HEK293 (cell line): ENCODE results near the gene ATP6V0C.
A peak's percentile ranks its signal among the peaks of the same experiment; 100 is the strongest.

Source experiments
- CTCF ChIA-PET: fragments of 350-600 bp; formaldehyde crosslinking; extraction: SDS; loops from one replicate; lab custom pipeline; 2021; ENCODE audit warnings: antibody characterized with exemption; lab: Yijun Ruan, JAX
- POLR2A ChIA-PET: fragments of 300-600 bp; formaldehyde crosslinking; extraction: SDS; loops from one replicate; lab custom pipeline; 2020; ENCODE audit warnings: antibody characterized with exemption, inconsistent platforms; lab: Yijun Ruan, JAX
- H3K27ac ChIP-seq: fragments of 200-500 bp; sonication (Bioruptor generic); 2 replicates; pipeline ENCODE4 v1.5.1; 2014; ENCODE audit warnings: low read depth, low read length, control low read depth, inconsistent platforms; ENCODE audit errors: extremely low read depth
- H3K36me3 ChIP-seq, 2 experiments: fragments of 200-500 bp in 1 of 2; sonication (Bioruptor generic) in 1 of 2; 1 replicate in 1 of 2; 2 replicates in 1 of 2; pipeline ENCODE4 v1.5.1; 2014 to 2017; ENCODE audit warnings: inconsistent platforms in 2 of 2, low read length in 2 of 2; ENCODE audit not compliant: control insufficient read depth in 2 of 2, insufficient read depth in 1 of 2
- H3K4me1 ChIP-seq: fragments of 200-500 bp; sonication (Bioruptor generic); 2 replicates; pipeline ENCODE4 v1.5.1; 2014; ENCODE audit warnings: mild to moderate bottlenecking, low read length, inconsistent platforms; ENCODE audit not compliant: control insufficient read depth, insufficient read depth
- H3K4me3 ChIP-seq: 2 replicates; pipeline ENCODE4 v1.5.1; 2011; ENCODE audit warnings: low read depth, mild to moderate bottlenecking, control low read depth, low read length, moderate library complexity
- H3K9me3 ChIP-seq: fragments of 200-500 bp; sonication (Bioruptor generic); 2 replicates; pipeline ENCODE4 v1.5.1; 2014; ENCODE audit warnings: low read depth, low read length, inconsistent platforms; ENCODE audit not compliant: control insufficient read depth, insufficient read depth
- GLIS2 ChIP-seq: fragments of 450-650 bp; formaldehyde crosslinking; IDR thresholded peaks from 2 replicates; pipeline ENCODE4 v1.5.1; 2016; ENCODE audit warnings: missing biosample characterization, missing genetic modification characterization
- SP3 ChIP-seq: fragments of 450-650 bp; formaldehyde crosslinking; IDR thresholded peaks from 2 replicates; pipeline ENCODE4 v1.5.1; 2016; ENCODE audit warnings: missing biosample characterization, missing genetic modification characterization
- YY1 ChIP-seq: fragments of 450-650 bp; formaldehyde crosslinking; IDR thresholded peaks from 2 replicates; pipeline ENCODE4 v1.5.1; 2018; ENCODE audit warnings: missing biosample characterization, missing genetic modification characterization
- ZBTB8A ChIP-seq: fragments of 450-650 bp; formaldehyde crosslinking; IDR thresholded peaks from 2 replicates; pipeline ENCODE4 v1.5.1; 2016; ENCODE audit warnings: missing biosample characterization, missing genetic modification characterization
- ZNF114 ChIP-seq: fragments of 450-650 bp; formaldehyde crosslinking; IDR thresholded peaks from 2 replicates; pipeline ENCODE4 v1.5.0; 2017; ENCODE audit warnings: missing biosample characterization, missing genetic modification characterization
- ZNF37A ChIP-seq: fragments of 450-650 bp; IDR thresholded peaks from 2 replicates; pipeline ENCODE4 v1.5.1; 2018; ENCODE audit warnings: missing biosample characterization, missing genetic modification characterization
- ZNF514 ChIP-seq: fragments of 450-650 bp; formaldehyde crosslinking; IDR thresholded peaks from 2 replicates; pipeline ENCODE4 v1.5.1; 2016; ENCODE audit warnings: missing biosample characterization, missing genetic modification characterization
- TF ChIP-seq, protein P1 (sequence below): fragments of 450-650 bp; formaldehyde crosslinking; IDR thresholded peaks from 2 replicates; pipeline ENCODE4 v1.5.1; 2017; ENCODE audit warnings: missing biosample characterization, mild to moderate bottlenecking, missing genetic modification characterization, moderate library complexity
- TF ChIP-seq, protein P2 (sequence below): fragments of 450-650 bp; formaldehyde crosslinking; IDR thresholded peaks from 2 replicates; pipeline ENCODE4 v1.5.1; 2016; ENCODE audit warnings: missing biosample characterization, missing genetic modification characterization
- TF ChIP-seq, protein P3 (sequence below): fragments of 450-650 bp; formaldehyde crosslinking; IDR thresholded peaks from 2 replicates; pipeline ENCODE4 v1.5.1; 2016; ENCODE audit warnings: missing biosample characterization, missing genetic modification characterization
- TF ChIP-seq, protein P4 (sequence below): fragments of 450-650 bp; formaldehyde crosslinking; conservative IDR thresholded peaks from 2 replicates; pipeline ENCODE4 v1.5.1; 2016; ENCODE audit warnings: low read depth, missing biosample characterization, missing genetic modification characterization

Gene ATP6V0C

DNA sequence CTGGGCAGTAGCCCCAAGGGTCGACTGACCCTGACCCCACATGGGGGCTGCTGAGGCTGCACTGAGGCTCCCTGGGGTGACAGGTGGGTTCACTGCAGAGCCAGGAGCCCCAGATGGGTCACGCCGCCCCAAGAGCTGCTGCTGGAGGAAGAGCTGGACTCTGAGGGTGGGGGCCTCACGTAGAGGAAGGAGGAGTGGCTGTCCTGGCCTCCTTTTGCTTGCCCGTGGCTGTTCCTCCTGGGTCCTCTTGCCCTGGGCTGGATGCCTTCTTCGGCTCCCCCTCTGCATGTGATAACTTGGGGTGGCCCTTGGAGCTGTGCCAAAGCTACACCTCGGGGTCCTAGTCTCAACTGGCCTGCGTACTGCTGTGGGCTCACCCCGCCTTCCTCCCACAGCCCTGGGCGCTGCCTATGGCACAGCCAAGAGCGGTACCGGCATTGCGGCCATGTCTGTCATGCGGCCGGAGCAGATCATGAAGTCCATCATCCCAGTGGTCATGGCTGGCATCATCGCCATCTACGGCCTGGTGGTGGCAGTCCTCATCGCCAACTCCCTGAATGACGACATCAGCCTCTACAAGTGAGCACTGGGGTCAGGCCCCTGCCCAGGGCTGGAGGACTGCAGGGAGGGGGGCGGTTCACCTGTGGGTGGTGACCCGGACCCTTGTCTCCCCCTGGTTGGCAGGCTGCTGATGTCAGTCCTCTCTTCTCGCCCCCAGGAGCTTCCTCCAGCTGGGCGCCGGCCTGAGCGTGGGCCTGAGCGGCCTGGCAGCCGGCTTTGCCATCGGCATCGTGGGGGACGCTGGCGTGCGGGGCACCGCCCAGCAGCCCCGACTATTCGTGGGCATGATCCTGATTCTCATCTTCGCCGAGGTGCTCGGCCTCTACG is 5.3 kb downstream of the ATP6V0C start (continued):
- TF ChIP-seq ZNF514 (tag by site-specific recombination) (no peak), ZNF114 (tag by site-specific recombination) (no peak), GLIS2 (tag by site-specific recombination) (peak; percentile 31; the same call in 1 of the 2 replicates), SP3 (tag by site-specific recombination) (no peak), ZNF37A (tag by site-specific recombination) (no peak)
- TF ChIP-seq, protein P1, sequence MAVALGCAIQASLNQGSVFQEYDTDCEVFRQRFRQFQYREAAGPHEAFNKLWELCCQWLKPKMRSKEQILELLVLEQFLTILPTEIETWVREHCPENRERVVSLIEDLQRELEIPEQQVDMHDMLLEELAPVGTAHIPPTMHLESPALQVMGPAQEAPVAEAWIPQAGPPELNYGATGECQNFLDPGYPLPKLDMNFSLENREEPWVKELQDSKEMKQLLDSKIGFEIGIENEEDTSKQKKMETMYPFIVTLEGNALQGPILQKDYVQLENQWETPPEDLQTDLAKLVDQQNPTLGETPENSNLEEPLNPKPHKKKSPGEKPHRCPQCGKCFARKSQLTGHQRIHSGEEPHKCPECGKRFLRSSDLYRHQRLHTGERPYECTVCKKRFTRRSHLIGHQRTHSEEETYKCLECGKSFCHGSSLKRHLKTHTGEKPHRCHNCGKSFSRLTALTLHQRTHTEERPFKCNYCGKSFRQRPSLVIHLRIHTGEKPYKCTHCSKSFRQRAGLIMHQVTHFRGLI: no peak
- TF ChIP-seq, protein P2, sequence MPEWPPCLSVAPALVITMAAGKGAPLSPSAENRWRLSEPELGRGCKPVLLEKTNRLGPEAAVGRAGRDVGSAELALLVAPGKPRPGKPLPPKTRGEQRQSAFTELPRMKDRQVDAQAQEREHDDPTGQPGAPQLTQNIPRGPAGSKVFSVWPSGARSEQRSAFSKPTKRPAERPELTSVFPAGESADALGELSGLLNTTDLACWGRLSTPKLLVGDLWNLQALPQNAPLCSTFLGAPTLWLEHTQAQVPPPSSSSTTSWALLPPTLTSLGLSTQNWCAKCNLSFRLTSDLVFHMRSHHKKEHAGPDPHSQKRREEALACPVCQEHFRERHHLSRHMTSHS (tag by site-specific recombination): no peak
- TF ChIP-seq, protein P3, sequence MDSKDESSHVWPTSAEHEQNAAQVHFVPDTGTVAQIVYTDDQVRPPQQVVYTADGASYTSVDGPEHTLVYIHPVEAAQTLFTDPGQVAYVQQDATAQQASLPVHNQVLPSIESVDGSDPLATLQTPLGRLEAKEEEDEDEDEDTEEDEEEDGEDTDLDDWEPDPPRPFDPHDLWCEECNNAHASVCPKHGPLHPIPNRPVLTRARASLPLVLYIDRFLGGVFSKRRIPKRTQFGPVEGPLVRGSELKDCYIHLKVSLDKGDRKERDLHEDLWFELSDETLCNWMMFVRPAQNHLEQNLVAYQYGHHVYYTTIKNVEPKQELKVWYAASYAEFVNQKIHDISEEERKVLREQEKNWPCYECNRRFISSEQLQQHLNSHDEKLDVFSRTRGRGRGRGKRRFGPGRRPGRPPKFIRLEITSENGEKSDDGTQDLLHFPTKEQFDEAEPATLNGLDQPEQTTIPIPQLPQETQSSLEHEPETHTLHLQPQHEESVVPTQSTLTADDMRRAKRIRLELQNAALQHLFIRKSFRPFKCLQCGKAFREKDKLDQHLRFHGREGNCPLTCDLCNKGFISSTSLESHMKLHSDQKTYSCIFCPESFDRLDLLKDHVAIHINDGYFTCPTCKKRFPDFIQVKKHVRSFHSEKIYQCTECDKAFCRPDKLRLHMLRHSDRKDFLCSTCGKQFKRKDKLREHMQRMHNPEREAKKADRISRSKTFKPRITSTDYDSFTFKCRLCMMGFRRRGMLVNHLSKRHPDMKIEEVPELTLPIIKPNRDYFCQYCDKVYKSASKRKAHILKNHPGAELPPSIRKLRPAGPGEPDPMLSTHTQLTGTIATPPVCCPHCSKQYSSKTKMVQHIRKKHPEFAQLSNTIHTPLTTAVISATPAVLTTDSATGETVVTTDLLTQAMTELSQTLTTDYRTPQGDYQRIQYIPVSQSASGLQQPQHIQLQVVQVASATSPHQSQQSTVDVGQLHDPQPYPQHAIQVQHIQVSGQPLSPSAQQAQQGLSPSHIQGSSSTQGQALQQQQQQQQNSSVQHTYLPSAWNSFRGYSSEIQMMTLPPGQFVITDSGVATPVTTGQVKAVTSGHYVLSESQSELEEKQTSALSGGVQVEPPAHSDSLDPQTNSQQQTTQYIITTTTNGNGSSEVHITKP (tag by site-specific recombination): peak; percentile 76
- TF ChIP-seq, protein P4, sequence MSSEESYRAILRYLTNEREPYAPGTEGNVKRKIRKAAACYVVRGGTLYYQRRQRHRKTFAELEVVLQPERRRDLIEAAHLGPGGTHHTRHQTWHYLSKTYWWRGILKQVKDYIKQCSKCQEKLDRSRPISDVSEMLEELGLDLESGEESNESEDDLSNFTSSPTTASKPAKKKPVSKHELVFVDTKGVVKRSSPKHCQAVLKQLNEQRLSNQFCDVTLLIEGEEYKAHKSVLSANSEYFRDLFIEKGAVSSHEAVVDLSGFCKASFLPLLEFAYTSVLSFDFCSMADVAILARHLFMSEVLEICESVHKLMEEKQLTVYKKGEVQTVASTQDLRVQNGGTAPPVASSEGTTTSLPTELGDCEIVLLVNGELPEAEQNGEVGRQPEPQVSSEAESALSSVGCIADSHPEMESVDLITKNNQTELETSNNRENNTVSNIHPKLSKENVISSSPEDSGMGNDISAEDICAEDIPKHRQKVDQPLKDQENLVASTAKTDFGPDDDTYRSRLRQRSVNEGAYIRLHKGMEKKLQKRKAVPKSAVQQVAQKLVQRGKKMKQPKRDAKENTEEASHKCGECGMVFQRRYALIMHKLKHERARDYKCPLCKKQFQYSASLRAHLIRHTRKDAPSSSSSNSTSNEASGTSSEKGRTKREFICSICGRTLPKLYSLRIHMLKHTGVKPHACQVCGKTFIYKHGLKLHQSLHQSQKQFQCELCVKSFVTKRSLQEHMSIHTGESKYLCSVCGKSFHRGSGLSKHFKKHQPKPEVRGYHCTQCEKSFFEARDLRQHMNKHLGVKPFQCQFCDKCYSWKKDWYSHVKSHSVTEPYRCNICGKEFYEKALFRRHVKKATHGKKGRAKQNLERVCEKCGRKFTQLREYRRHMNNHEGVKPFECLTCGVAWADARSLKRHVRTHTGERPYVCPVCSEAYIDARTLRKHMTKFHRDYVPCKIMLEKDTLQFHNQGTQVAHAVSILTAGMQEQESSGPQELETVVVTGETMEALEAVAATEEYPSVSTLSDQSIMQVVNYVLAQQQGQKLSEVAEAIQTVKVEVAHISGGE (tag by site-specific recombination): no peak

DNA sequence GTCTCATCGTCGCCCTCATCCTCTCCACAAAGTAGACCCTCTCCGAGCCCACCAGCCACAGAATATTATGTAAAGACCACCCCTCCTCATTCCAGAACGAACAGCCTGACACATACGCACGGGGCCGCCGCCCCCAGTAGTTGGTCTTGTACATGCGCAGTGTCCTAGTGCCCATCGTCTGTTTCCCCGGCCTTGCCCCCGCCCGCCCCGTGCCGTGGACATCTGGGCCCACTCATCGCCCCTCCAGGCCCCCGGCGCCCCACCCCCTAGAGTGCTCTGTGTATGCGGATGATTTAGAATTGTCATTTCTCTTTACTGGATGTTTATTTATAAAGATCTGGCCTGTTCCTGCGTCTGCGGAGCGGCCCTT is 5.9 kb downstream of the ATP6V0C start:
- Histone ChIP-seq H3K36me3 (peaks cover 0 to 62% of the 10 kb centered on the region in 2 experiments; a peak in 2 of 3 replicates), H3K4me3 (peak overlapping the region; percentile 20; the same call in 1 of the 2 replicates), H3K9me3 (no peaks in the 10 kb centered on the region), H3K27ac (peak overlapping the region; percentile 41; the same call in 1 of the 2 replicates), H3K4me1 (peaks cover 3% of the 10 kb centered on the region)
- TF ChIP-seq YY1 (no peak), ZBTB8A (tag by site-specific recombination) (0 out of 2 replicates have a peak, but pooled peaks have one; percentile 9)
- POLR2A ChIA-PET: interaction anchor here (0.5 to 2.6 kb wide), 8 partner anchors 10 to 364 kb away, joined by 3 to 25 read pairs (median 3); partner anchors contain the start of genes CEMP1, ECI1, PDPK1 and TEDC2
- CTCF ChIA-PET: interaction anchor here (0.6 kb wide), 1 partner anchor 304 kb away, joined by 3 read pairs; no protein-coding TSS in a partner anchor
